Smooth muscle cell (in vitro differentiated cells): ENCODE measurements around the gene ISLR2. TPM values are rescaled to one million over a fixed set of nuclear protein-coding genes. Genes with fewer than 3 reads are reported as not detected.
A peak's percentile ranks its signal among the peaks of the same experiment; 100 is the strongest.

Source experiments
- DNase-seq: peaks from one replicate; lab custom pipeline; 2025; ENCODE audit not compliant: unreplicated experiment; lab: John Stamatoyannopoulos, UW
- H2AFZ ChIP-seq: fragments of 200-600 bp; sonication (generic); 2 replicates; pipeline ENCODE4 v1.6.0; 2016; ENCODE audit warnings: antibody characterized with exemption, low read depth, mild to moderate bottlenecking
- H3F3A ChIP-seq: fragments of 200-600 bp; sonication (generic); 2 replicates; pipeline ENCODE4 v1.6.0; 2017; ENCODE audit warnings: antibody characterized with exemption, low read depth
- H3K27ac ChIP-seq: fragments of 200-600 bp; sonication (generic); 2 replicates; pipeline ENCODE4 v1.5.1; 2016; ENCODE audit warnings: low read depth, mild to moderate bottlenecking
- H3K27me3 ChIP-seq: fragments of 200-600 bp; sonication (generic); 2 replicates; pipeline ENCODE4 v1.6.1; 2016; ENCODE audit warnings: low read depth, mild to moderate bottlenecking
- H3K36me3 ChIP-seq: fragments of 200-600 bp; sonication (generic); 2 replicates; pipeline ENCODE4 v1.5.1; 2016; ENCODE audit warnings: low read depth
- H3K4me1 ChIP-seq: fragments of 200-600 bp; sonication (generic); 2 replicates; pipeline ENCODE4 v1.5.1; 2016; ENCODE audit warnings: low read depth
- H3K4me2 ChIP-seq: fragments of 200-600 bp; sonication (generic); 2 replicates; pipeline ENCODE4 v1.6.0; 2016; ENCODE audit warnings: mild to moderate bottlenecking
- H3K4me3 ChIP-seq: fragments of 200-600 bp; sonication (generic); 2 replicates; pipeline ENCODE4 v1.5.1; 2016; ENCODE audit warnings: mild to moderate bottlenecking
- H3K79me2 ChIP-seq: fragments of 200-600 bp; sonication (generic); 2 replicates; pipeline ENCODE4 v1.6.0; 2016; ENCODE audit warnings: low read depth, mild to moderate bottlenecking
- H3K9ac ChIP-seq: fragments of 200-600 bp; sonication (generic); 2 replicates; pipeline ENCODE4 v1.6.0; 2016; ENCODE audit warnings: low read depth
- H3K9me3 ChIP-seq: fragments of 200-600 bp; sonication (generic); replicated peaks from 2 replicates; pipeline ENCODE4 v1.5.1; 2016; ENCODE audit warnings: low read depth
- H4K20me1 ChIP-seq: fragments of 200-600 bp; sonication (generic); 2 replicates; pipeline ENCODE4 v1.6.0; 2016; ENCODE audit warnings: low read depth
- CTCF ChIP-seq: fragments of 200-600 bp; sonication (generic); IDR thresholded peaks from 2 replicates; pipeline ENCODE4 v1.5.1; 2017; ENCODE audit warnings: borderline replicate concordance, mild to moderate bottlenecking, antibody characterized with exemption; ENCODE audit not compliant: insufficient read depth, poor library complexity, severe bottlenecking
- WGBS: methylation state at CpG from one replicate; pipeline ENCODE4 v1.1.7; 2016; ENCODE audit warnings: low lambda C conversion rate; 5-methylcytosine and 5-hydroxymethylcytosine counted together
- polyA plus RNA-seq: library from polyadenylated mRNA; unstranded; fragments of >200 nt; fragmentation: Nextera tagmentation; extraction: Ambion mirVana; gene quantifications from 2 replicates; pipeline ENCODE4 v1.2.1, GENCODE V29; 2016
- total RNA-seq: library from RNA; depleted of rRNA; stranded (reverse); fragments of >200 nt; gene quantifications from 2 replicates; pipeline ENCODE4 v1.2.3, GENCODE V29; 2014

The ISLR2 gene
- total and polyA plus RNA-seq, 2 experiments from 2014 or later, result 3.0 to 3.8 TPM

GRCh38 chr15:74170875-74171578, 40.6 kb downstream of the ISLR2 start:
- no peak overlapping the region for H2AFZ ChIP-seq
- no peaks in the 10 kb centered on the region for H3K9me3 ChIP-seq
- H3K4me2 ChIP-seq, result no peak overlapping the region
- TF ChIP-seq CTCF, result no peak
- H3K36me3 ChIP-seq, result no peaks in the 10 kb centered on the region
- no peak overlapping the region for H3K4me3 ChIP-seq
- no peak overlapping the region for H3K27ac ChIP-seq
- no peak for DNase-seq
- H4K20me1 ChIP-seq, result no peaks in the 10 kb centered on the region
- no peaks in the 10 kb centered on the region for H3K79me2 ChIP-seq
- H3K9ac ChIP-seq, result no peak overlapping the region
- H3K4me1 ChIP-seq, result peaks cover 27% of the 10 kb centered on the region
- no peaks in the 10 kb centered on the region for H3K27me3 ChIP-seq
- H3F3A ChIP-seq, result peaks cover 24% of the 10 kb centered on the region
- WGBS, result 87% methylated on average over 7 of the region's 7 CpGs

- H3F3A ChIP-seq, result peaks cover 32% of the 10 kb centered on the region
- H2AFZ ChIP-seq, result no peak overlapping the region
- DNase-seq, result no peak
- no peak overlapping the region for H3K4me2 ChIP-seq
- no peak overlapping the region for H3K4me3 ChIP-seq
- no peak for TF ChIP-seq CTCF
- no peaks in the 10 kb centered on the region for H4K20me1 ChIP-seq
- no peaks in the 10 kb centered on the region for H3K27me3 ChIP-seq
- 89% methylated on average over 1 of the region's 1 CpG for WGBS
- H3K9me3 ChIP-seq, result no peaks in the 10 kb centered on the region
- H3K36me3 ChIP-seq, result no peaks in the 10 kb centered on the region
- H3K9ac ChIP-seq, result no peak overlapping the region
- H3K4me1 ChIP-seq, result peaks cover 37% of the 10 kb centered on the region
- no peaks in the 10 kb centered on the region for H3K79me2 ChIP-seq
- H3K27ac ChIP-seq, result no peak overlapping the region
Observed at GRCh38 chr15:74171965-74172541, 41.7 kb downstream of the ISLR2 start.

- Histone ChIP-seq H3K9me3 (no peaks in the 10 kb centered on the region), H3K27ac (peak overlapping the region; percentile 71), H3K4me2 (peak overlapping the region; percentile 63), H3K27me3 (no peaks in the 10 kb centered on the region), H3K9ac (no peak overlapping the region), H3K4me1 (peaks cover 39% of the 10 kb centered on the region), H3K4me3 (no peak overlapping the region), H2AFZ (no peak overlapping the region), H4K20me1 (no peaks in the 10 kb centered on the region), H3F3A (peaks cover 36% of the 10 kb centered on the region), H3K36me3 (no peaks in the 10 kb centered on the region), H3K79me2 (no peaks in the 10 kb centered on the region)
- TF ChIP-seq CTCF, result no peak
- no peak for DNase-seq
- 74% methylated on average over 13 of the region's 13 CpGs for WGBS
Observed at GRCh38 chr15:74172701-74173379, 42.5 kb downstream of the ISLR2 start.
